T-helper 17 cell (primary cell): ENCODE measurements around the gene LIG4. TPM values are rescaled to one million over a fixed set of nuclear protein-coding genes. Genes with fewer than 3 reads are reported as not detected.
"Not testable (repeated sequence)": the region's sequence is repeated elsewhere in the genome, so short reads cannot be mapped to it uniquely, and the experiment has no call there.

Experiments used
- ATAC-seq: fragments of 150-1000 bp; cut with Tn5 transposase; 2 replicates; pipeline ENCODE4 v1.10.0; 2021; ENCODE audit warnings: mild to moderate bottlenecking, moderate library complexity
- DNase-seq, 3 donors: peaks; one replicate each; pipeline versions ENCODE4 v3.0.0 to v3.0.0-alpha.2; 2020 to 2021
- H3K9me3 ChIP-seq: one replicate; pipeline ENCODE4 v1.7.0; 2013; ENCODE audit warnings: low read length, mild to moderate bottlenecking; ENCODE audit not compliant: control insufficient read depth, poor library complexity, severe bottlenecking
- H3K27ac Mint-ChIP-seq: one replicate; pipeline ENCODE4 v1.8.0; 2022; ENCODE audit warnings: mild to moderate bottlenecking, moderate library complexity, mixed read lengths
- H3K27me3 Mint-ChIP-seq: one replicate; pipeline ENCODE4 v1.8.0; 2022; ENCODE audit warnings: mixed read lengths
- H3K36me3 Mint-ChIP-seq: one replicate; pipeline ENCODE4 v1.8.0; 2022; ENCODE audit warnings: low read depth, mixed read lengths
- H3K4me1 Mint-ChIP-seq: one replicate; pipeline ENCODE4 v1.8.0; 2022; ENCODE audit warnings: mild to moderate bottlenecking, mixed read lengths
- H3K4me3 Mint-ChIP-seq: one replicate; pipeline ENCODE4 v1.8.0; 2022; ENCODE audit warnings: mild to moderate bottlenecking, moderate library complexity, mixed read lengths
- total RNA-seq, 4 donors: library from RNA in 2 of 4; stranded (reverse) in 2 of 4; gene quantifications; one replicate each; pipeline ENCODE4 v1.2.3 and lab custom pipeline; 2022 to 2026

The LIG4 gene
- total RNA-seq (1 to 10 TPM; 3.8 to 4.7 TPM), total RNA-seq (lab: John Stamatoyannopoulos, UW) (10.9 to 31.9 reads per million in 2 donors)

DNA sequence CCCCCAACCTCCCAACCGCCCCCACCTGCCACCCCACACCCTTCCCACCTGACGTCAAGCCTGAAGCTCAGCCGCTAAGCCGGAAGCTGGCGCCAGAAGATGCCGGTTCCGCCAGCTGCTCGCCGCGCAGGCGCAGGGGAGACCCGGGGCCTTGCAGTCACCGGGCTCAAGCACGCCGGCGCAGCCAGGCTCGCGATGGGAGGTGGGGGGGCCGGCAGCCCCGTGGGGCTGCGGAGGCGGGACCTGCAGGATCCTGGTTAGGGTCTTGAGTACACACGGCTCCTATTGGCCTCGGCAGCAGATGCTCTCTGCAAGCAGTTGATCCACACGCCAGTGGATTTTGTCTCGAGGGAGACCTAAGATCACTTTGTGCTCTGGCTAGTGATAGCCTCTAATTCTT lies at the start of gene LIG4:
Gene LIG4 (minus strand): TSS at position 101 of the 400 bp plus-strand sequence. CDS start 4,268 bp downstream, outside the sequence.
- Mint-ChIP-seq H3K4me1 (peaks cover 32% of the 10 kb centered on the region), H3K27ac (peak within 1 kb of the TSS; percentile 80), H3K27me3 (no peaks in the 10 kb centered on the region), H3K36me3 (peaks cover 10% of the 10 kb centered on the region), H3K4me3 (peak within 1 kb of the TSS; percentile 87)
- H3K9me3 ChIP-seq: no peaks in the 10 kb centered on the region
- DNase-seq: peak; percentile 89 to 91 (median 89)
- peak; percentile 72 for ATAC-seq

DNA sequence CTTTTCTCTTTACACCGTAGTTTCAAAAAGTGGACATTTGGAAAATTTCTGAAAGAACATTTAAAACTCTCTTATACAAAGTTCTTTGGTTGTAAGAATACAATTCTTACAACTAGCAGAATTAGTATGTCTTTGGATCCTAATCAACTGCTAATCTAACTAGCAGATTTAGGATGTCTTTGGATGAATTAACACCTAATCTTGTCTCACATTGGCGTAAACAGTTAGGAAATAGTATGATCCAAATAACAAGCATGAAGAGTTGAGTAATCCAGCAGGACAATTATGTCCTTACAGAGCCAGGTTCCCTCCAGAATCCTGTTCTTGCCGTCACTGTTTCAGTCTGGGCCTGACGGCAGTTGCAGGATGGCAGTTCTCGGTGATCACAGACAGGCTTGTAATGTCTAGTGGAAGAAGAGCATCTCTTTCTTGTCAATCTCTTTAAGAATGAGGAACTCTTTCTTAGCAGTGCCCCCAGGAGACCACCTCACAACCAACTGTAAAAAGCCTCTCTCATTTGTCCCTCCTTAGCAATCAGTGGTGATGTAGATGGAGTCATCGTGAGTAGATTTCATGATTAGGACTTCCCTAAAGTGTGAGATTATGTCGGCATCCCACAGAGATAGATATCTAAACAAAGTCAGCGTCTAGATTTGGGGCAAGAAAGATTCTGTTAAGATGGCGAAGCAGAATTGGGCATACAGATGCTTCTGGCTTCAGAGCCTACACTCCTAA lies 48.5 kb upstream of the LIG4 start:
- no peak overlapping the region for H3K27ac Mint-ChIP-seq
- H3K36me3 Mint-ChIP-seq: peaks cover 3% of the 10 kb centered on the region
- no peaks in the 10 kb centered on the region for H3K9me3 ChIP-seq
- no peaks in the 10 kb centered on the region for H3K27me3 Mint-ChIP-seq
- DNase-seq (no peak), ATAC-seq (no peak)
- H3K4me1 Mint-ChIP-seq: peaks cover 12% of the 10 kb centered on the region
- H3K4me3 Mint-ChIP-seq: no peak overlapping the region

DNA sequence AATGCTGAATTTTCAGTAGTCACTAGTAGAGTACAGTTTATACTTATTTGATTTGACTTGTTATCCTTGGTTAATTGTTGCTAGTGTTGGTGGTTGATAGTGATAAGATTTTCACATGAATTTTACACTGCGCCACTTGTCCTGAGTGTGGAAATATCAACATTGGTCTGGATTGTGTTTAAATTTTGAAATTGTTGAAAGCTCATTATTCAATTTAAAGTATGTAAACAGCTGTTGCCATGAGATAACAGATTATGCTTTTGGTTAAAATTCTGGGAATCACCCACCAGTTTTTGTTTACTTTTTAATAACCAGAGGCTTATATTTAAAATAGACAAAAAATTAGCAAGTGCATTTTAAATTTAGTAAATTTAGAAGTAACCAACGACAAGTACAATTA lies 41.9 kb upstream of the LIG4 start:
- no peak overlapping the region for H3K27ac Mint-ChIP-seq
- peaks cover 2% of the 10 kb centered on the region for H3K4me1 Mint-ChIP-seq
- no peaks in the 10 kb centered on the region for H3K27me3 Mint-ChIP-seq
- ATAC-seq (no peak), DNase-seq (no peak)
- no peak overlapping the region for H3K4me3 Mint-ChIP-seq
- H3K9me3 ChIP-seq: no peaks in the 10 kb centered on the region
- H3K36me3 Mint-ChIP-seq: peaks cover 3% of the 10 kb centered on the region

DNA sequence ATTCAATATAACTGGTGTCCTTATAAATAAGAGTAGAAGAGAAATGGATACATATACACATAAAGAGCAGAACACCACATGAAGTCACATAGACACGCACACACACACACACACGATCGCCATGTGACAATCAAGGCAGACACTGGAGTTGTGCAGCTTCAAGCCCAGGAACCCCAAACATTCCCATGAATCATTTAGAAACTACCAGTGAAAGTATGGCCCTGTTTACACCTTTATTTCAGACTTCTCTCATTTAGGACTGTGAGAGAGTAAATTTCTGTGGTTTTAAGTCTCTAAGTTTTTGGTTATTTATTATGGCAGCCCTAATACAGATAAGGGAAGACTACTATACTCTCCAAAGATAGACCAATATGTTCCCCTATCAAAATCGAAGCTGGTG lies 33.8 kb upstream of the LIG4 start:
- DNase-seq (no peak), ATAC-seq (no peak)
- peaks cover 2% of the 10 kb centered on the region for H3K4me1 Mint-ChIP-seq
- H3K36me3 Mint-ChIP-seq: no peaks in the 10 kb centered on the region
- no peaks in the 10 kb centered on the region for H3K9me3 ChIP-seq
- no peaks in the 10 kb centered on the region for H3K27me3 Mint-ChIP-seq
- no peak overlapping the region for H3K27ac Mint-ChIP-seq
- no peak overlapping the region for H3K4me3 Mint-ChIP-seq

DNA sequence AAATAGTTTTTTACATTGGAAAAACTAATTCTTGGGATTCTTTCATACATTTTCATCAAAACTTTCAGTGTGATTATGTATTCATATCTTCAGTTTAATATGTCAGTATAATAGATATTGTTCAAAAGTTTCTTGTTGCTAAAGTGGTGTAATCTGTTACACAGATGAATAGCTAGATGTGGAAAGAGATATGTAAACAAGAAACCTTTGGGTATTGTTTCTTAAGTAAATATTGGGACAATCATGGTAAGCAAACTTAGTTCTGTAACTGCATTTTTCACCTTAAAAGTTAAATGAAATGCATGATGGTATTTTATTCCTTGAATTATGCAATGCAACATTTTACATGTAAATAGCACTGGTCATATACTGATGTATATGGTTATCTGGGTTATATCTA lies 15.0 kb upstream of the LIG4 start:
- H3K27ac Mint-ChIP-seq: no peak overlapping the region

DNA sequence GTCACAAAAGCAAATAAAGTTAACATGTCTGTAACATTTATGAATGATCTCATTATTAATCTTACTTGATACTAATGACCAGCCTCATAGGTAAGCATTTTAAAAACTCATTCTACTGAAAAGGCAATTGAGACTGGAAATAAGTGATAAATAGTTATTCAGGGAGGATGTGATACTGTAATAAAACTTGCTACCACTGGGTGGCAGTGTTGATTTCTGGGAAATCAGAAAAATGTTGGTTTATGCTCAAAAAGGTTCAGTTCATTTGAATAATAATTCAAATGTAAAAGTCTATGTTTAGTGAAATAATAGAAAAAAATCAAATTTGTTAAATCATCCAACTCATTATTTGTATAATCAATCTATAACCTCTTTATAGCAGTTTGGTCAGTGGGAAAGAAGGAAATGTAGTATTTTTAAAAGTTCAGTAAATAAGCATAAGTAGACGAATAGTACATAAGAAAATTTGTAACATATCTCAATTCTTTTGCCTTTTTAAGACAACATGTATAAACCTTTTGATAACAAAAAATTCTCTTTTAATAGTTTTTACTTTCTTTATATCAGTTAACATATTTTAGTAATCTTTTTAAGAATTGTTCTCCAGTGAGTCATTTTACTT lies 12.4 kb upstream of the LIG4 start:
- Mint-ChIP-seq H3K36me3 (no peaks in the 10 kb centered on the region), H3K4me3 (no peak overlapping the region), H3K4me1 (peaks cover 37% of the 10 kb centered on the region), H3K27me3 (no peaks in the 10 kb centered on the region), H3K27ac (no peak overlapping the region)
- ATAC-seq: peak; percentile 53
- no peaks in the 10 kb centered on the region for H3K9me3 ChIP-seq
- no peak for DNase-seq

More for the DNA sequence above, 15.0 kb upstream of the LIG4 start:
- no peak for DNase-seq
- no peak overlapping the region for H3K4me3 Mint-ChIP-seq
- H3K36me3 Mint-ChIP-seq: no peaks in the 10 kb centered on the region
- no peaks in the 10 kb centered on the region for H3K9me3 ChIP-seq
- H3K4me1 Mint-ChIP-seq: peaks cover 22% of the 10 kb centered on the region
- H3K27me3 Mint-ChIP-seq: no peaks in the 10 kb centered on the region
- ATAC-seq: no peak

DNA sequence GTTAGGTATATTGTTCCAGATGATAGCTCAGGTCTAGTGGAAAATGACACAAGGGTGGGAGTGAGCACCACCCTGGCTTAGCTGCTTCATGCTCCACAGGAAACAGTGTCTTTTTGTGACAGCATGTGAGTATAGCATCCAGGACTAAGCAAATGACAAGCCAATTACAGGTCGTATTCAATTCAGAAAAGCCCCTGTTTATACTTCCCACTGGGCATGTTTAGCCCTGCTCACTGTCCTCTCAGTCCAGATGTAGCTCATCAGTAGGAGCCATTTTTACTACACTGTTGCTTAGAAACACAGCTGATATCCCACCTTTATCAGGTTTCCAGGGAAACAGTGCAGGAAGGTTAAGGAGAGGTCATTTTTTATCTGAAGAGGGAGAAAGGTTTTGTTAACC lies 10.8 kb upstream of the LIG4 start:
- no peaks in the 10 kb centered on the region for H3K36me3 Mint-ChIP-seq
- H3K9me3 ChIP-seq: no peaks in the 10 kb centered on the region
- H3K4me1 Mint-ChIP-seq: peaks cover 39% of the 10 kb centered on the region
- DNase-seq: no peak
- H3K4me3 Mint-ChIP-seq: peak overlapping the region; percentile 15
- H3K27me3 Mint-ChIP-seq: no peaks in the 10 kb centered on the region
- no peak overlapping the region for H3K27ac Mint-ChIP-seq
- ATAC-seq: peak; percentile 46

DNA sequence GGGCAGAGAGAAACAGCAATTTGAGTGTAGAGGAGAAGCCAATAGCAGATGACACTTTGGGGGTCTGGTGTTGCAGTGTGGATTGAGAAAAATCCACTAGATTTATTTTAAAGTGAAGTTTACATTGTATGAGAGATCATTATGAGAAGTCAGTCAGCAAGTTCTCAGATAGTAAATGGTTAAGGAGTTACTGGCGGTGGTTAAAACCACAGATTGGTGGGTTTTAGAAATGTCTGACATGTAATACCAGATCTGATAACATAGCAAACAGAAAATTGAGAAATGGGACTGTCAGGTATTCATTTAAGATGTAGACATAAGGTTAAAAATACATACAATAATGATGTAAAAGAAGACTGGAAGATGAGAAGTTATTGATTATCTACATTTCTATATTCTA lies 10.1 kb upstream of the LIG4 start:
- H3K9me3 ChIP-seq: no peaks in the 10 kb centered on the region
- DNase-seq: no peak
- Mint-ChIP-seq H3K36me3 (no peaks in the 10 kb centered on the region), H3K27me3 (no peaks in the 10 kb centered on the region), H3K27ac (peak overlapping the region; percentile 63), H3K4me1 (peaks cover 42% of the 10 kb centered on the region), H3K4me3 (peak overlapping the region; percentile 66)
- peak; percentile 71 for ATAC-seq

DNA sequence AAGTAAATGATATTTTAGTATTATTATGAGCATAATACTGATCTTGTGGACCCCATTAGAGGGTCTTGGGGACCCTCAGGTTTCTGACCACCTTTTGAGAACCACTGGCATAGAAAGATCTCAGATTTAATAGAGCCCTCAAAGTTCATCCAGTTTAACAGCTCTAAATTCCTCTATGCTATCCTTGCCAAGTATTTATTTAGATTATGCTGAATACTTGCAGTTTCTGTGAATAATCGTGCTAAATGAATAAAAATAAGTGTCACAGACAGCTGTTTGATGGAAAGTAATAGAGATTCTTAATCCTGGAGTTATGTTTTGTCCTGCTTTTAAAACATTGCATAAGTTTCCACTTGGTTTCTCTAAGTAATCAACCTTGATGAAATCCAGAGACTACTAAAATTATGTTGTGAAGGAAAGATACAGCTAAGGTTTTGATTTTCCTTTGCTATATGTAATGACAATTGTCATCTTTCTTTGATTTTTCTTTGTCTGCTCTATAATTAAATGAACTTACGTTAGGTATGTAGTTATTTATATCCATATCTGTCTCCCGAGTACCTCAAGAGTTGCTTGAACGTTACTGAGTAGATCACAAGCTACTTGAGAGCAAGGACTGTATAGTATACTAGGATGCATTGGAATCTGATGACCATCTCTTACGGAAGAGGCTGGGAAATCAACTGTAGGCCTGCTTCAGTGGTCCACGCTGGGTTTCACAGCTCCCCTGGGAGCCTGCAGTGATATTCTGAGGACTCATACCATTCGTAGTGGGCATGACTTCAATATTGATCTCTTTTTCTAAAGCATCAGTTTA lies 8.6 kb upstream of the LIG4 start:
- Mint-ChIP-seq H3K27me3 (no peaks in the 10 kb centered on the region), H3K36me3 (no peaks in the 10 kb centered on the region), H3K4me1 (peaks cover 47% of the 10 kb centered on the region), H3K27ac (no peak overlapping the region), H3K4me3 (no peak overlapping the region)
- ATAC-seq (no peak), DNase-seq (no peak)
- H3K9me3 ChIP-seq: no peaks in the 10 kb centered on the region

DNA sequence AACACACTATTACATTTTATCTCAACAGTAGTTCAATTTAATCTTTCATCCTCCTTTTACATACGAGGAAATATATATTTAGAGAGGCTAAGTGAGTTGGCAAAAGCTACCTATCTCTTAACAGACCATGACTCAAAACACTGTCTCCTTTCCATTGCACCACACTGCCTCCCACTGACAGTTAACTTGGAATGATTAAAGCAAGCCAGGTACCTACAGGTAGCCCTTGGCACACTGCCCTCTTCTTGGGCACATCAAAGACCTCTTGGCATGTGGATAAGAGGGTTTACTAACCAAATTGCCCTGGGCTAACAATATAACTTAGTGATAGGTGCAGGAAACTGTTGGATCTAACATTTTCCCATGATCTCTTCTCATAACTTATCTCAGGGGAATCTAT lies 4.7 kb upstream of the LIG4 start:
- H3K9me3 ChIP-seq: no peaks in the 10 kb centered on the region

DNA sequence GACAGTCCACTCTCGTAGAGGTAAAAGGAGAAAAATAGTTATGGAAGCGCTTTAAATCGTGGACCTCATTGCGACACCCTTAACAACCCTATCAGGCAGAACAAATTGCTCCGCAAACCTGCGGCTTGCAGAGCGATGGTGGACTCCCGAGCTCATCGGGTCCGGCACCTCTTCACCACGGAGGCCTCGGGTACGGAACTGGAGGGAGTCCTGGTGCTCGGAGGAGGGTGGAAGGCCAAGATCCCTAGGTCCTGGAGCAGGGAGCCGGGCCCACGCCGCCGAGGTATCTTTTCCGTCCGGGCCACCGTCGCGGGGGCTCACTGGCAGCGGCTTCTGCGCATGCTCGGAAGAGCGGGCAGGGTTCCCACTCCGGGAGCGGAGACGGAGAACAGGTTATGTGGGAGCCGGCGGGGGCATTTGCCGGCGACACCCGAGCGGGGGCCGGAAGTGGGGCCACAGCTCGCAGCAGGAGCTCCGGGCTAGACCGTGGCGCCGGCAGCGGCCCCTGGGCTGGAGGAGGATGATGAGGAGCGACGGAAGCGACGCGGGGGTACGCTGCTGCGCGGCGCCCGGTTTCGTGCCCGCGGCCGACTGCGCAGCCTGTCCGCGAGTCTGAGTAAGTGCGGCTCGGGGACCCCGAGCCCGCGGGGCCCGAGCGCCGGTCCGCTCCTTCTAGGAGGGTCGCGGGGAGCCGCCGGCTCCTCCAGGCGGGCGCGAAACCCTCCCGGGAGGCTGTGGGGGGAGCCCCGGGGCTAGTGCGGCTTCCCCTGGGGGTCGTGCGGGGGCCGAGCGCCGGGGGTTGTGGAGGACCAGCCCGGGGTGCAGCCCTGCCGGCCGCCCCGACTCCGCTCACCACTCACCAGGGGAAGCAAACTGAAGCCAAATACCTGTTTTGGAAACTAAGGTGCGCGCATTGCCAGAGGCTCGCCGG lies 3.0 kb upstream of the LIG4 start, which contains the start of gene ABHD13:
Gene ABHD13 (plus strand): TSS at position 349 of the 931 bp plus-strand sequence. CDS start 10,827 bp downstream, outside the sequence.
- ATAC-seq (peak; percentile 82), DNase-seq (peak; percentile 87 to 88 (median 88))
- peaks cover 5% of the 10 kb centered on the region for H3K36me3 Mint-ChIP-seq
- H3K27me3 Mint-ChIP-seq: no peaks in the 10 kb centered on the region
- no peaks in the 10 kb centered on the region for H3K9me3 ChIP-seq
- peaks cover 38% of the 10 kb centered on the region for H3K4me1 Mint-ChIP-seq
- H3K4me3 Mint-ChIP-seq: peak within 1 kb of the TSS; percentile 98
- H3K27ac Mint-ChIP-seq: peak within 1 kb of the TSS; percentile 95

More for the DNA sequence above, 4.7 kb upstream of the LIG4 start:
- Mint-ChIP-seq H3K27ac (peak overlapping the region; percentile 95), H3K4me3 (peak overlapping the region; percentile 98), H3K36me3 (peaks cover 5% of the 10 kb centered on the region), H3K4me1 (peaks cover 40% of the 10 kb centered on the region), H3K27me3 (no peaks in the 10 kb centered on the region)
- ATAC-seq: no peak
- DNase-seq: no peak

DNA sequence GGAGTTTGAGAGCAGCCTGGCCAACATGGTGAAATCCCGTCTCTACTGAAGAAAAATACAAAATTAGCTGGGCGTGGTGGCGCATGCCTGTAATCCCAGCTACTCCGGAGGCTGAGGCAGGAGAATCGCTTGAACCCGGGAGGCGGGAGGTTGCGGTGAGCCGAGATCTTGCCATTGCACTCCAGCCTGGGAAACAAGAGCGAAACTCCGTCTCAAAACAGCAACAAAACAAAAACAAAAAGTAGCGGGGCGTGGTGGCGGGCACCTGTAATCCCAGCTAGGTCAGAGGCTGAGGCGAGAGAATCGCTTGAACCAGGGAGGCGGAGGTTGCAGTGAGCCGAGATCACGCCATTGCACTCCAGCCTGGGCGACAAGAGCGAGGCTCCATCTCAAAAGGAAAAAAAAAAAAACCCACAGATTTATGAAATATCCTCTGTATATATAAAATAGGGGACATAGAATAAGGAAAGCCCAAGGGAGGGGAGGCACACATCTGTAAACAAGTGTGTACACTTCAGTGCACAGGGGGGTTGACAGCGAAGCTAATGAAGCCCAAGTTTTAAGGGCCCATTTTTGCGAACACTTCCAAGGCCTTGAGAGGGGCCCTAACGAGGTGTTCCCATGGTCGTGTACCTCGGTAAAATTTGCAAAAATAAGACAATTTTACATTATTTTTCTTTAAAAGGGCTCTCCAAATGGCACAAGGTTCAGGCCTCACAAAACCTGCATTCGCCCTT lies 2.1 kb upstream of the LIG4 start:
- not testable (repeated sequence) for DNase-seq

More for the DNA sequence above, 2.1 kb upstream of the LIG4 start:
- ATAC-seq, H3K9me3 ChIP-seq, H3K36me3 Mint-ChIP-seq, H3K27me3 Mint-ChIP-seq: not testable (repeated sequence)
- Mint-ChIP-seq H3K27ac (peak overlapping the region; percentile 95), H3K4me3 (peak overlapping the region; percentile 98), H3K4me1 (peaks cover 35% of the 10 kb centered on the region)
